GM23338 (cell line): ENCODE measurements around the gene EPHB6. TPM values are rescaled to one million over a fixed set of nuclear protein-coding genes. Genes with fewer than 3 reads are reported as not detected.

Source experiments
- ATAC-seq: fragments of 200-7000 bp; cut with Tn5 transposase; 3 replicates; pipeline ENCODE4 v1.9.1; 2020
- DNase-seq: peaks from one replicate; pipeline ENCODE4 v3.0.0-alpha.2; 2015; ENCODE audit warnings: low spot score
- H2AFZ ChIP-seq: fragments of 200-600 bp; sonication (generic); 2 replicates; pipeline ENCODE4 v1.8.0; 2016; ENCODE audit warnings: antibody characterized with exemption, mild to moderate bottlenecking, moderate library complexity
- H3F3A ChIP-seq: fragments of 200-600 bp; sonication (generic); replicated peaks from 2 replicates; pipeline ENCODE4 v1.8.0; 2017; ENCODE audit warnings: antibody characterized with exemption, mixed run types, low read depth
- H3K27ac ChIP-seq: fragments of 200-600 bp; sonication (generic); 2 replicates; pipeline ENCODE4 v1.6.1; 2016; ENCODE audit warnings: low read depth
- H3K27me3 ChIP-seq: fragments of 200-600 bp; sonication (generic); 2 replicates; pipeline ENCODE4 v1.8.0; 2016; ENCODE audit warnings: mild to moderate bottlenecking, mixed run types, moderate library complexity; ENCODE audit not compliant: insufficient read depth
- H3K36me3 ChIP-seq: fragments of 200-600 bp; sonication (generic); 2 replicates; pipeline ENCODE4 v1.8.0; 2016; ENCODE audit warnings: mild to moderate bottlenecking; ENCODE audit not compliant: insufficient read depth
- H3K4me1 ChIP-seq: fragments of 200-600 bp; sonication (generic); 2 replicates; pipeline ENCODE4 v1.8.0; 2016; ENCODE audit warnings: mild to moderate bottlenecking, moderate library complexity; ENCODE audit not compliant: insufficient read depth
- H3K4me2 ChIP-seq: fragments of 200-600 bp; sonication (generic); 2 replicates; pipeline ENCODE4 v1.7.1; 2017; ENCODE audit warnings: mixed run types
- H3K4me3 ChIP-seq: fragments of 200-600 bp; sonication (generic); 2 replicates; pipeline ENCODE4 v1.6.1; 2016; ENCODE audit warnings: mixed run types
- H3K79me2 ChIP-seq: fragments of 200-600 bp; sonication (generic); replicated peaks from 2 replicates; pipeline ENCODE4 v1.8.0; 2017; ENCODE audit warnings: mild to moderate bottlenecking; ENCODE audit not compliant: insufficient read depth
- H3K9me2 ChIP-seq: fragments of 200-600 bp; sonication (generic); 2 replicates; pipeline ENCODE4 v1.8.0; 2017; ENCODE audit not compliant: insufficient read depth
- H4K20me1 ChIP-seq: fragments of 200-600 bp; sonication (generic); replicated peaks from 2 replicates; pipeline ENCODE4 v1.8.0; 2017; ENCODE audit warnings: mild to moderate bottlenecking; ENCODE audit not compliant: insufficient read depth
- H3K27ac Mint-ChIP-seq: 2 replicates; pipeline ENCODE4 v1.8.0; 2020; ENCODE audit warnings: inconsistent platforms, mild to moderate bottlenecking, moderate library complexity, mixed read lengths
- H3K27me3 Mint-ChIP-seq: 3 replicates; pipeline ENCODE4 v1.8.0; 2022; ENCODE audit warnings: low read depth, mild to moderate bottlenecking, moderate library complexity, mixed read lengths, inconsistent platforms; ENCODE audit not compliant: insufficient read depth, poor library complexity
- H3K36me3 Mint-ChIP-seq: 3 replicates; pipeline ENCODE4 v1.8.0; 2021; ENCODE audit warnings: low read depth, mild to moderate bottlenecking, inconsistent platforms, moderate library complexity, mixed read lengths
- H3K4me1 Mint-ChIP-seq: 3 replicates; pipeline ENCODE4 v1.8.0; 2020; ENCODE audit warnings: mild to moderate bottlenecking, inconsistent platforms, mixed read lengths
- H3K4me3 Mint-ChIP-seq: 3 replicates; pipeline ENCODE4 v1.8.0; 2021; ENCODE audit warnings: moderate library complexity, mild to moderate bottlenecking, inconsistent platforms, mixed read lengths
- H3K9me3 Mint-ChIP-seq: 3 replicates; pipeline ENCODE4 v1.8.0; 2020; ENCODE audit warnings: moderate library complexity, mild to moderate bottlenecking, inconsistent platforms, mixed read lengths
- CREB1 ChIP-seq: fragments of 250-450 bp; sonication (Bioruptor Pico); IDR thresholded peaks from 2 replicates; pipeline ENCODE4 v1.5.0; 2020; ENCODE audit warnings: low read depth, mild to moderate bottlenecking, moderate library complexity
- ETS1 ChIP-seq: IDR thresholded peaks from 2 replicates; pipeline ENCODE4 v1.6.1; 2016; ENCODE audit warnings: antibody characterized with exemption
- EZH2phosphoT487 ChIP-seq: fragments of 200-600 bp; sonication (generic); IDR thresholded peaks from one replicate; pipeline ENCODE4 v1.8.1; 2018; ENCODE audit warnings: antibody characterized with exemption; ENCODE audit not compliant: unreplicated experiment
- JUNB ChIP-seq: IDR thresholded peaks from one replicate; pipeline ENCODE4 v1.6.1; 2016; ENCODE audit warnings: antibody characterized with exemption; ENCODE audit not compliant: unreplicated experiment
- STAT1 ChIP-seq: IDR thresholded peaks from one replicate; pipeline ENCODE4 v1.6.1; 2016; ENCODE audit warnings: antibody characterized with exemption; ENCODE audit not compliant: unreplicated experiment
- ZNF114 ChIP-seq: fragments of 250-450 bp; sonication (Bioruptor Pico); IDR thresholded peaks from 2 replicates; pipeline ENCODE4 v1.5.0; 2020; ENCODE audit warnings: mild to moderate bottlenecking, moderate library complexity
- ZNF462 ChIP-seq: fragments of 250-450 bp; sonication (Bioruptor Pico); IDR thresholded peaks from 2 replicates; pipeline ENCODE4 v1.5.0; 2020; ENCODE audit warnings: mild to moderate bottlenecking, moderate library complexity
- polyA plus RNA-seq: library from polyadenylated mRNA; unstranded; fragments of >200 nt; fragmentation: Nextera tagmentation; extraction: Ambion mirVana; gene quantifications from 2 replicates; pipeline ENCODE4 v1.2.1, GENCODE V29; 2016
- total RNA-seq: library from RNA; depleted of rRNA; stranded (reverse); fragments of >200 nt; shearing (Covaris generic); gene quantifications from 2 replicates; pipeline ENCODE4 v1.2.3, GENCODE V29; 2014

Gene EPHB6
- total and polyA plus RNA-seq, 2 experiments from 2014 or later: 20.8 to 27.5 TPM

DNA sequence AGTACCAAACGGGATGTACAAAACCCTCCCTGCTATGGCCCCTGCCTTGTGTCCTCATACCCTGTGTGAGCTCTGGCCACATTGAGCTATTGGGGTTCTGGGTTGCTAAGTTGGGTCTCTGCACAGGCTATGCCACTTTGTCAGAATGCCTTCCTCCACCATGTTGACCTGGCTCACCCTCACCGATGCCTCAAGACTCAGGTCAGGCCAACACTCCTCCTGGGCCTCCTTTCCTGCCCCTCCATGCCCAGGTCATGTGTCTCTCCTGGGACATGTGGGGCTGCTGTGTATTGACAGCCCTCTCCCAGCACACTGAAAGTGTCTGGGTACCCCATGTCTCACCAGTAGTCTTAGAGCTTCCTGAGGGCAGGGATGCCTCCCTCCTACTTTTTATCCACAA is 64.0 kb downstream of the EPHB6 start (continued):
- TF ChIP-seq ZNF462: no peak
- no peak for TF ChIP-seq JUNB

- DNase-seq (no peak), ATAC-seq (no peak)
- Histone ChIP-seq H3K27me3 (no peaks in the 10 kb centered on the region), H3K79me2 (no peaks in the 10 kb centered on the region), H3K4me3 (no peak overlapping the region), H4K20me1 (no peaks in the 10 kb centered on the region), H2AFZ (no peak overlapping the region), H3K9me2 (0 out of 2 replicates have a peak, but pooled peaks cover 3% of the 10 kb centered on the region), H3K36me3 (no peaks in the 10 kb centered on the region), H3F3A (no peaks in the 10 kb centered on the region), H3K4me1 (no peaks in the 10 kb centered on the region), H3K27ac (no peak overlapping the region), H3K4me2 (no peak overlapping the region)
- Mint-ChIP-seq H3K27ac (no peak overlapping the region), H3K4me1 (no peaks in the 10 kb centered on the region), H3K4me3 (no peak overlapping the region), H3K36me3 (no peaks in the 10 kb centered on the region), H3K9me3 (no peaks in the 10 kb centered on the region), H3K27me3 (peaks cover 5% of the 10 kb centered on the region)
- TF ChIP-seq ZNF114 (CRISPR knock-in tag) (no peak), CREB1 (CRISPR knock-in tag) (no peak), STAT1 (no peak), ZNF462 (no peak), ETS1 (no peak), EZH2phosphoT487 (no peak)
Observed at GRCh38 chr7:142919656-142920055, 64.8 kb downstream of the EPHB6 start.
